Endothelial cell of umbilical vein (primary cell): ENCODE measurements around the gene FUT7. TPM values are rescaled to one million over a fixed set of nuclear protein-coding genes. Genes with fewer than 3 reads are reported as not detected.

Experiments
- BruUV-seq: library from RNA; stranded (reverse); fragments of 400-500 nt; replicated peaks from 2 replicates; lab custom pipeline; 2021; lab: Mats Ljungman, UMichigan
- CTCF ChIA-PET: fragments of 300-600, 350-600 bp; sonication (Branson Sonifier 250); formaldehyde crosslinking; loops from one replicate; lab custom pipeline; 2021; ENCODE audit warnings: antibody characterized with exemption, inconsistent platforms; lab: Charles Lee
- POLR2A ChIA-PET: fragments of 300-600, 350-600 bp; sonication (Branson Sonifier 250); formaldehyde crosslinking; loops from one replicate; lab custom pipeline; 2021; ENCODE audit warnings: antibody characterized with exemption, inconsistent platforms; lab: Charles Lee
- DNase-seq: peaks from one replicate; pipeline ENCODE4 v3.0.0-alpha.2; 2011; ENCODE audit warnings: low read depth, low spot score
- FAIRE-seq: peaks from 2 replicates; lab custom pipeline; 2011; peaks lifted over from hg19 to GRCh38; lab: Jason Lieb, UNC
- H2AFZ ChIP-seq: 2 replicates; pipeline ENCODE4 v1.6.0; 2012; ENCODE audit warnings: low read depth, low read length, control low read depth, inconsistent platforms
- H3K27ac ChIP-seq: 2 replicates; pipeline ENCODE4 v1.5.1; 2011; ENCODE audit warnings: low read depth, mild to moderate bottlenecking, control low read depth, low read length, moderate library complexity; ENCODE audit not compliant: insufficient read depth
- H3K27me3 ChIP-seq, 2 experiments: 2 replicates each; pipeline versions ENCODE4 v1.6.0 to v1.6.1; 2011; ENCODE audit warnings: low read length in 2 of 2, mixed read lengths in 1 of 2; ENCODE audit not compliant: control insufficient read depth in 2 of 2, insufficient read depth in 2 of 2
- H3K36me3 ChIP-seq, 2 experiments: 2 replicates in 1 of 2; 3 replicates in 1 of 2; pipeline ENCODE4 v1.5.1; 2011; ENCODE audit warnings: low read length in 2 of 2, mild to moderate bottlenecking in 1 of 2, moderate library complexity in 1 of 2; ENCODE audit not compliant: control insufficient read depth in 2 of 2, insufficient read depth in 2 of 2; ENCODE audit errors: extremely low read depth in 1 of 2
- H3K4me1 ChIP-seq: 3 replicates; pipeline ENCODE4 v1.5.1; 2011; ENCODE audit warnings: mild to moderate bottlenecking, low read length; ENCODE audit not compliant: control insufficient read depth, insufficient read depth; ENCODE audit errors: extremely low read depth
- H3K4me2 ChIP-seq: 2 replicates; pipeline ENCODE4 v1.6.1; 2011; ENCODE audit warnings: low read length, control low read depth, mixed read lengths; ENCODE audit not compliant: insufficient read depth
- H3K4me3 ChIP-seq, 3 experiments: fragments of 200-600 bp in 1 of 3; sonication (generic), shearing (Covaris generic) in 1 of 3; replicated peaks in 1 of 3; 2 replicates each; pipeline ENCODE4 v1.5.1; 2011 to 2016; ENCODE audit warnings: control low read depth in 3 of 3, low read length in 3 of 3, mild to moderate bottlenecking in 2 of 3, inconsistent platforms in 1 of 3, low read depth in 1 of 3, moderate library complexity in 1 of 3; ENCODE audit not compliant: insufficient read depth in 1 of 3
- H3K79me2 ChIP-seq: 2 replicates; pipeline ENCODE4 v1.6.0; 2012; ENCODE audit warnings: low read length, inconsistent platforms; ENCODE audit not compliant: control insufficient read depth, insufficient read depth
- H3K9ac ChIP-seq: replicated peaks from 2 replicates; pipeline ENCODE3; 2011; ENCODE audit warnings: low read length, control low read depth; ENCODE audit not compliant: insufficient read depth; ENCODE audit errors: extremely low read depth
- H3K9me1 ChIP-seq: replicated peaks from 3 replicates; pipeline ENCODE4 v1.6.0; 2011; ENCODE audit warnings: mild to moderate bottlenecking, low read length; ENCODE audit not compliant: control insufficient read depth, insufficient read depth; ENCODE audit errors: extremely low read depth
- H3K9me3 ChIP-seq: replicated peaks from 2 replicates; pipeline ENCODE4 v1.5.1; 2012; ENCODE audit warnings: low read length, inconsistent platforms; ENCODE audit not compliant: control insufficient read depth, insufficient read depth
- H4K20me1 ChIP-seq: replicated peaks from 2 replicates; pipeline ENCODE3; 2011; ENCODE audit warnings: mild to moderate bottlenecking, low read length; ENCODE audit not compliant: control insufficient read depth, insufficient read depth; ENCODE audit errors: extremely low read depth
- MYC ChIP-seq: IDR thresholded peaks from one replicate; pipeline ENCODE4 v1.6.1; 2011; ENCODE audit warnings: mild to moderate bottlenecking, low read depth, low read length
- dilution Hi-C: fragments of 300-500 bp; cut with MboI; formaldehyde crosslinking; loops from one replicate; pipeline ENCODE4 v1.15.0; 2019; ENCODE audit warnings: low sequenced_read_pairs; ENCODE audit not compliant: extremely low pct_ligation_motif_present
- intact Hi-C: fragments of 100-400 bp; cut with micrococcal nuclease; formaldehyde crosslinking; loops from one replicate; pipeline ENCODE4 v1.10.0; 2022
- polyA plus RNA-seq, 4 experiments: library from polyadenylated mRNA; depleted of rRNA in 3 of 4; stranded (reverse) in 3 of 4; unstranded in 1 of 4; fragments of >200 nt; gene quantifications; 2 replicates each; pipeline versions ENCODE4 v1.2.1 to v1.2.3, GENCODE V29; 2011 to 2012; ENCODE audit warnings: missing spikeins in 1 of 4
- total RNA-seq: library from RNA; stranded (reverse); gene quantifications from 2 replicates; pipeline ENCODE4 v1.2.3, GENCODE V29; 2021
- TF ChIP-seq, protein P1 (sequence below), 2 donors: IDR thresholded peaks; 1 replicate in 1 of 2; 2 replicates in 1 of 2; pipeline ENCODE4 v1.5.1; 2011; ENCODE audit warnings: low read length in 2 of 2, mild to moderate bottlenecking in 2 of 2, moderate library complexity in 2 of 2, control low read depth in 1 of 2, inconsistent platforms in 1 of 2, low read depth in 1 of 2; ENCODE audit not compliant: insufficient read depth in 1 of 2; ENCODE audit errors: extremely low read depth in 1 of 2

Gene FUT7
- total and polyA plus RNA-seq, 2 donors (not counting 3 experiments of a cell fraction or from before 2014, with no cell fraction given), result not detected

DNA sequence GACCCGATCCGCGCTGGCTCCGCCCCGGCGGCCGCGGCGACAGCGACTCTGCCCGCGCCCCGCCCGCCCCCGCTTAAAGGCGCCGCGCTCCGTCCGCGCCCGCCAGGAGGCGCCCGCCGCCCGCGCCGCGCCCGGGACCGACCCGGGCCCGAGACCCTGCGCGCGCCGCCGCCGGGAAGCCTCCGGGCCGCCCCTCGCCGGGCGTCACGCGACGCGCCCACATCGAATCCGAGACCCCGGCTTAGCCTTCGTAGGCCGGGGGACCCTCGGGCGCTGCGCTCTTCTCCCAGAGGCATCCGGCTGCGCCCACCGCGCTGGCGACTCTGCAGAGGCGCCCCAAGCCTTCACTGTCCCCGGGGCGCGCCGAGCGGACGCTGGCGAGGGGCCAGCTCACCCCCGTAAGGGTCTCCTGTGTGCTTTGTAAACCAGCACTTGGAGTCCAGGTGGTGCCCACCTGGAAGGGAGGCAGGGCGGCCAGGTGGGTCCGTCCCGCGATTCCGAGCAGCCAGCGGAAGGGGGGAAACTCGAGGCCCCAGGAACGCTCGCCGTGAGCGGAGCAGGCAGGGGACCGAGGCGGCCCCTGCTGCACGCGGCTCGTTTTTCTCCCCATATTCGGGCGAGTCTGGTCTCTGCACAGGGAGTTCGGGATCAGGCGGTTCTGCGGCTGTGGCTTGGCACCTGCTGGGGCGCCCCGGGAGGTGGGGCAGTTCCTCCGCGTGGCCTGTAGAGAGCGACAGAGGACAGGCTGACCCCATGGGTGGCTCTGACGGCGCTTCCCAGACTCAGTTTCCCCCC lies 3.4 kb downstream of the FUT7 start:
- Histone ChIP-seq H3K9ac (no peak overlapping the region), H3K9me3 (no peaks in the 10 kb centered on the region), H4K20me1 (no peaks in the 10 kb centered on the region), H3K4me1 (peaks cover 12% of the 10 kb centered on the region), H3K27ac (no peak overlapping the region), H3K4me2 (peak overlapping the region; percentile 76), H2AFZ (peak overlapping the region; percentile 72), H3K27me3 (no peaks in the 10 kb centered on the region), H3K79me2 (no peaks in the 10 kb centered on the region), H3K4me3 (peak overlapping the region; percentile 24 to 43 (median 34)), H3K9me1 (no peaks in the 10 kb centered on the region), H3K36me3 (no peaks in the 10 kb centered on the region)
- FAIRE-seq (no peak), DNase-seq (peak; percentile 19)
- intact Hi-C loops (loop anchor here (1.0 to 2.0 kb wide), 4 partner anchors 16 to 58 kb away; partner anchors contain the start of gene MAN1B1), dilution Hi-C loops (no loop called here)
- BruUV-seq, result no TSS peak
- TF ChIP-seq, protein P1, sequence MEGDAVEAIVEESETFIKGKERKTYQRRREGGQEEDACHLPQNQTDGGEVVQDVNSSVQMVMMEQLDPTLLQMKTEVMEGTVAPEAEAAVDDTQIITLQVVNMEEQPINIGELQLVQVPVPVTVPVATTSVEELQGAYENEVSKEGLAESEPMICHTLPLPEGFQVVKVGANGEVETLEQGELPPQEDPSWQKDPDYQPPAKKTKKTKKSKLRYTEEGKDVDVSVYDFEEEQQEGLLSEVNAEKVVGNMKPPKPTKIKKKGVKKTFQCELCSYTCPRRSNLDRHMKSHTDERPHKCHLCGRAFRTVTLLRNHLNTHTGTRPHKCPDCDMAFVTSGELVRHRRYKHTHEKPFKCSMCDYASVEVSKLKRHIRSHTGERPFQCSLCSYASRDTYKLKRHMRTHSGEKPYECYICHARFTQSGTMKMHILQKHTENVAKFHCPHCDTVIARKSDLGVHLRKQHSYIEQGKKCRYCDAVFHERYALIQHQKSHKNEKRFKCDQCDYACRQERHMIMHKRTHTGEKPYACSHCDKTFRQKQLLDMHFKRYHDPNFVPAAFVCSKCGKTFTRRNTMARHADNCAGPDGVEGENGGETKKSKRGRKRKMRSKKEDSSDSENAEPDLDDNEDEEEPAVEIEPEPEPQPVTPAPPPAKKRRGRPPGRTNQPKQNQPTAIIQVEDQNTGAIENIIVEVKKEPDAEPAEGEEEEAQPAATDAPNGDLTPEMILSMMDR (IDR thresholded peaks at IDR 0.05; ENCODE audit: extremely low read depth in 1 of 2, insufficient read depth in 1 of 2, low read depth in 1 of 2, low read length in 2 of 2), result peak in 1 of 2 donors; percentile 60
- TF ChIP-seq MYC, result no peak
- CTCF ChIA-PET, result interaction anchor here (0.7 to 4.5 kb wide), 52 partner anchors 8 to 270 kb away, joined by 3 to 34 read pairs (median 6); partner anchors contain the start of genes ANAPC2, CLIC3, FBXW5 and NPDC1
- POLR2A ChIA-PET, result no interaction called here
